ENCODE measurements around the gene CALR3. TPM values are rescaled to one million over a fixed set of nuclear protein-coding genes. Genes with fewer than 3 reads are reported as not detected.
A peak's percentile ranks its signal among the peaks of the same experiment; 100 is the strongest.

The CALR3 gene
- total RNA-seq, 2 donors from 2014 or later = not detected

DNA sequence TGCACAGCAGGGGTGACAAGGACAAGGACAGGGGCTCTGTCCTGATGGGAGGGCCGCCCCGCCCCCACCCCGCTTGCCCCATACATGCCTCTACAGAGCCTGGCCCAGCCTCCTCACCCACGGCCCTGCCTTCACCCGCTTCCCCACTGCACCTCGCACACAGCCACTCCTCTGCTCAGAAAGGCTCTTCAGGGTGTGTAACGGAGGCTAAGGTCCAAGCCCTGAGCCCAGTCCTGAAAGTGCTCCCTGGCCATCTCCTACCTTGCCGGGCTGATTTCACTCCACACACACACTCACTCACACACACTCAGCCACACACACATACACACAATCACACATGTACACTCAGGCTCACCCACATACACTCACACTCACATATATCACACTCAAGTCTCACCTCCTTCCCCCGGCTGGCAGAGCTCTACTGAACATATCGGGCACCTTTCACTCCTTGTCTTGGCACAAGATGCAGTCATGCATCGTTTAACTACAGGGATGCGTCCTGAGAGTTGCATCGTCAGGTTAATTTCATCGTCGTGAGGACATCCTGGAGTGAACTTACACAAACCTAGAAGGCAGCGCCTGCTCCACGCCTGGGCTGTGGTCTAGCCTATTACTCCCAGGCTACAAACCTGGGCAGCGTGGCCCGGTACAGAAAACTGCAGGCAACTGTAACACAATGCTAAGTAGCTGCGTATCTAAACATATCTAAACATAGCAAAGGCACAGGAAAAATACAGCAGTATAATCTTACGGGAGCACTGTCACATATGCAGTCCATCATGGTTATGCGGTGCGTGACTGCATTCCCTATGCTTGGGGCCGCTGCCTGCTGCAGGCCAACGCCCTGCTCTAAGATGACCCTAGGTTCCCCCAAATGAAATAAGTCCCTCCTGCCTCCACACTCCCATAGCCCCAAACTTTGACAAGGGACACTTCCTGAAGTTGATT lies 37.3 kb downstream of the CALR3 start:
- Histone ChIP-seq H3K27me3 (no peaks in the 10 kb centered on the region), H3K4me1 (peaks cover 0 to 97% of the 10 kb centered on the region in 2 donors), H3K36me3 (no peaks in the 10 kb centered on the region), H3K4me3 (no peak overlapping the region), H3K27ac (peak overlapping the region; percentile 93 to 95), H3K9me3 (no peaks in the 10 kb centered on the region)
- TF ChIP-seq, protein P1, sequence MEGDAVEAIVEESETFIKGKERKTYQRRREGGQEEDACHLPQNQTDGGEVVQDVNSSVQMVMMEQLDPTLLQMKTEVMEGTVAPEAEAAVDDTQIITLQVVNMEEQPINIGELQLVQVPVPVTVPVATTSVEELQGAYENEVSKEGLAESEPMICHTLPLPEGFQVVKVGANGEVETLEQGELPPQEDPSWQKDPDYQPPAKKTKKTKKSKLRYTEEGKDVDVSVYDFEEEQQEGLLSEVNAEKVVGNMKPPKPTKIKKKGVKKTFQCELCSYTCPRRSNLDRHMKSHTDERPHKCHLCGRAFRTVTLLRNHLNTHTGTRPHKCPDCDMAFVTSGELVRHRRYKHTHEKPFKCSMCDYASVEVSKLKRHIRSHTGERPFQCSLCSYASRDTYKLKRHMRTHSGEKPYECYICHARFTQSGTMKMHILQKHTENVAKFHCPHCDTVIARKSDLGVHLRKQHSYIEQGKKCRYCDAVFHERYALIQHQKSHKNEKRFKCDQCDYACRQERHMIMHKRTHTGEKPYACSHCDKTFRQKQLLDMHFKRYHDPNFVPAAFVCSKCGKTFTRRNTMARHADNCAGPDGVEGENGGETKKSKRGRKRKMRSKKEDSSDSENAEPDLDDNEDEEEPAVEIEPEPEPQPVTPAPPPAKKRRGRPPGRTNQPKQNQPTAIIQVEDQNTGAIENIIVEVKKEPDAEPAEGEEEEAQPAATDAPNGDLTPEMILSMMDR (IDR thresholded peaks at IDR 0.05) = no peak
- DNase-seq (ENCODE audit: low spot score) = no peak

DNA sequence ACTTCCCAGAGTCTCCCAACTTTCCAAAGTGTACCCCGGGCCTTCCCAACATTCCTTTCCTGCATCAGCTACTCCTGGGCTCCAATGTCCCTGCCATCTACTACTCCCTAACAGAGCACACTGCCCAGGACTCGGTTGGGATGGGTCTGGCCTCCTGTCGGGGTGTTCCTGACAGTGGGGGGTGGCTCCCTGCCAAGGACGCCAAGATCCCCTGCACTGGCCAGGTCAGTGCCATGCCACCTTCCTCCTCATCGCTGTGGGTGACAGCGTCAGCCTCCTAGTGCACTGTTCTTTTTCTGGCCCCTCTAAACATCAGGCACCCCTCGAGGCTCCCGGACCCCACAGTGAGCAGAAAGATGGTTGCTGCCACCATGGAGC lies 38.0 kb downstream of the CALR3 start:
- Histone ChIP-seq H3K27me3 (no peaks in the 10 kb centered on the region), H3K36me3 (no peaks in the 10 kb centered on the region), H3K27ac (peak overlapping the region; percentile 93 to 95), H3K4me3 (peak overlapping the region in 1 of 2 donors; percentile 11), H3K9me3 (no peaks in the 10 kb centered on the region), H3K4me1 (peaks cover 0 to 97% of the 10 kb centered on the region in 2 donors)
- TF ChIP-seq, protein P1 (IDR thresholded peaks at IDR 0.05) = no peak
- DNase-seq (ENCODE audit: low spot score) = no peak

DNA sequence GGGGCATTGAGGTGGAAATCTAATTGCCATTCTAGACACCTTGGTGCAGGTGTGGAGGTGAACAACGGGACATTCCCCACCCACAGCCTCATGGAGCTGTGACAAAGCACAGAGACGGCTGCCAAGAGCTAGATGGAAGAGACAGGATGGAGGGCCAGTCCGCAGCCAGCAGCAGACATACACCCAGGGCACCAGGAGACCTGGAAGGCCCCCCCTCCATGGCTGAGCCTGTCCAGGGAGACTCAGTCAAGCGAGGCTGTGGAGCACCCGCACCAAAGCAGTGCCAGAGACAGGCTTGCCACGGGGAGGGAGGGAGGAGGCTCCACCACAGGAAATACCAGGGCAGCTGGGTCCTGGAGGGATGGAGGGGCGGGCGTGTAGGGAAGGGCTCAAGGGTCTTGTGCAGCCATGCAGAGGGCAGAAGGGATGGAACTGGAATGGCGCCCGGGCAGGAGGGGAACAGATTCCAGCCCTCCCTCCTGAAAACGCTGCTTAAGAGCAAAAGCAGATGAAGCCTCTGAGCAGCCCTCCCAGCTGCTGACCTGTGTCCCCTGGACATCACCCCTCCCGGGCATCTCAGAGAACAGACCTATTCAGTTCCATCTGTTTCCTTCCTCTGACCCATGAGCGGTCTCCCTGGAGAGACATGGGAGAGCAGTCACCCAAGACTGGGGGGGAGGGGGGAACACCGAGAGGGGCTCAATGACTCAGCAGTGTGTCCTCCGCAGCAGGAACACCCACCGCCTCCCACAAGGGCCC lies 38.6 kb downstream of the CALR3 start:
- Histone ChIP-seq H3K36me3 (no peaks in the 10 kb centered on the region), H3K4me1 (peaks cover 0 to 95% of the 10 kb centered on the region in 2 donors), H3K9me3 (no peaks in the 10 kb centered on the region), H3K27me3 (no peaks in the 10 kb centered on the region), H3K27ac (peak overlapping the region; percentile 93 to 95), H3K4me3 (peak overlapping the region; percentile 0 to 11)
- TF ChIP-seq, protein P1 (IDR thresholded peaks at IDR 0.05) = no peak
- no peak for DNase-seq (ENCODE audit: low spot score)

DNA sequence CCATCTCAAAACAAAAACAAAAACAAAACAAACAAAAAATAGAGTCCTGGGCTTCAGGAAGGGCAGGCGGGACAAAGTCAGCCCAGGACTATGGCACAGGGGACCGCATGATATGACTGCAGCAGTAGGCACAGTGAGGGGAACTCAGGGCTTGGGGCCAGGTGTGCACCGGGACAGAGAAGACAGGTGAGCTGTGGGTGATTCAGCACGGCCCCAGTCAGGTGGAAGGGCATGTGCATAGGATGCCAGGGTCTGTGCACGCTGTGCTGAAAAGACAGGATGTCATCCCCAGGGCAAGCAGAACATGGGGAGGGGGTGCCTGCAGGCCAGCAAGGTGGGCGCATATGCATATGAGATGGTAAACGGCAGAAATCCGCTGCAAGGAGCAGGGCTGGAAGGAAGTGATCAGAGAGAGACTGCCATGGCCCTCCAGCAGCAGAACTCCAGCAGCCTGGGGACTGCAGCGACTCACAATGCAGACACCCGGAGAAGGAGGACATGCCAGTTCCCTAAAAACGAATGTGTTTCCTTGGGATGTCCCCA lies 39.2 kb downstream of the CALR3 start:
- no peaks in the 10 kb centered on the region for H3K9me3 ChIP-seq
- H3K36me3 ChIP-seq = no peaks in the 10 kb centered on the region
- H3K4me1 ChIP-seq = peaks cover 0 to 88% of the 10 kb centered on the region in 2 donors
- TF ChIP-seq, protein P1 (IDR thresholded peaks at IDR 0.05) = no peak
- peak overlapping the region; percentile 93 to 95 for H3K27ac ChIP-seq
- DNase-seq (ENCODE audit: low spot score) = no peak
- peak overlapping the region in 1 of 2 donors; percentile 11 for H3K4me3 ChIP-seq
- H3K27me3 ChIP-seq = no peaks in the 10 kb centered on the region

DNA sequence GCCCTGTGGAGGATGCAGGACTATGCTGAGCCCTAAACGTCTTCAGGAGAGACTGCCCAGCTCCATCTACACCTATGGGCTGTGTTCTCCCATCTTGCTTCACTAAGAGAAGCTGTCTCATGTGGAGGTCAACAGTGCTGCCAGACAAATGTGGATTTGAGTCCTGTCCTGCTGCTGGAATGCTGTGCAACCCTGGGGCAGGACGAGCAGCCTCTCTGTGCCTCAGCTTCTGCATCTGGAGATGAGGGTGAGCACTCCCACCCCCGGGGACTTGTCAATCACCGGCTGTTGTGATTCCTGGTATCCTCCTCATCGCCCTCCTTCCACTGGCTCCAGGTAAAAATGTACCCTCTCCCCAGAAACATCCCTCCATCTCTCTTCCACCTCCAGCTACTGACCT lies 40.5 kb downstream of the CALR3 start:
- H3K27ac ChIP-seq = peak overlapping the region; percentile 93 to 95

More for the DNA sequence above, 40.5 kb downstream of the CALR3 start:
- Histone ChIP-seq H3K9me3 (no peaks in the 10 kb centered on the region), H3K27me3 (no peaks in the 10 kb centered on the region), H3K4me3 (no peak overlapping the region), H3K4me1 (peaks cover 0 to 79% of the 10 kb centered on the region in 2 donors), H3K36me3 (no peaks in the 10 kb centered on the region)
- no peak for DNase-seq (ENCODE audit: low spot score)
- TF ChIP-seq, protein P1 (IDR thresholded peaks at IDR 0.05) = no peak

All from right atrium auricular region (tissue), 2 donors.